ENCODE measurements around the gene HOXD4. TPM values are rescaled to one million over a fixed set of nuclear protein-coding genes. Genes with fewer than 3 reads are reported as not detected.

HOXD4 gene
- total and polyA plus RNA-seq, 10 of the 15 experiments (the other 5 are each of a cell fraction or from before 2014, with no cell fraction given): 0.07 TPM; not detected in 9

- ATAC-seq (no peak), DNase-seq (ENCODE audit: low read depth, low spot score) (no peak), FAIRE-seq (no peak)
- Histone ChIP-seq H3K79me2 (ENCODE audit: control insufficient read depth, insufficient read depth, low read length) (no peaks in the 10 kb centered on the region), H3K27me3 (replicated peaks in 1 of 2; ENCODE audit: control insufficient read depth in 2 of 2, insufficient read depth in 2 of 2, low read length in 1 of 2) (peaks cover 18 to 26% of the 10 kb centered on the region in 2 experiments), H3K4me2 (ENCODE audit: control insufficient read depth, insufficient read depth) (no peak overlapping the region), H4K20me1 (ENCODE audit: control insufficient read depth, insufficient read depth) (no peaks in the 10 kb centered on the region), H3K36me3 (ENCODE audit: control insufficient read depth in 2 of 2, insufficient read depth in 2 of 2, low read length in 1 of 2) (no peaks in the 10 kb centered on the region), H3K9me3 (replicated peaks; ENCODE audit: control insufficient read depth, insufficient read depth, low read length) (peaks cover 2% of the 10 kb centered on the region; the same call in 2 of the 3 replicates), H3K9ac (ENCODE audit: control insufficient read depth, insufficient read depth, low read length) (no peak overlapping the region), H2AFZ (ENCODE audit: control insufficient read depth, low read depth, low read length) (no peak overlapping the region), H3K4me3 (no peak overlapping the region), H3K4me1 (ENCODE audit: control insufficient read depth, insufficient read depth, low read length) (no peaks in the 10 kb centered on the region), H3K27ac (ENCODE audit: control insufficient read depth, insufficient read depth) (no peak overlapping the region)
- intact Hi-C loops (cut with micrococcal nuclease; ENCODE audit: unreplicated experiment) (no loop called here), in situ Hi-C loops (cut with MboI) (no loop called here)
- POLR2A ChIA-PET: no interaction called here
- CTCF ChIA-PET: no interaction called here
- TF ChIP-seq MYC (IDR thresholded peaks at IDR 0.05; ENCODE audit: insufficient read depth, insufficient read length, insufficient replicate concordance, low read length, severe bottlenecking): no peak
- no peak for TF ChIP-seq YBX1 (IDR thresholded peaks at IDR 0.05)
- TF ChIP-seq HDAC6 (IDR thresholded peaks at IDR 0.05; ENCODE audit: unreplicated experiment): no peak
- TF ChIP-seq ZNF274 (IDR thresholded peaks at IDR 0.05; ENCODE audit: insufficient read depth, insufficient read length): no peak
- no peak for TF ChIP-seq BCLAF1 (IDR thresholded peaks at IDR 0.05)
- TF ChIP-seq RBBP5 (conservative IDR thresholded peaks at IDR 0.05): no peak
- no TSS peak for BruUV-seq (replicated peaks)
- RAD21 ChIA-PET (ENCODE audit: unreplicated experiment): no interaction called here
- 4% methylated on average over 12 of the region's 12 CpGs for WGBS (ENCODE audit: insufficient coverage, insufficient replicate concordance, low lambda C conversion rate, missing lambda C conversion rate)
- SMC1A ChIA-PET (ENCODE audit: uncharacterized antibody, unreplicated experiment): no interaction called here
These were observed 12.3 kb downstream of the HOXD4 start for GRCh38 chr2:176163672-176164056.
